ENCODE measurements around the gene FCRL5.
A peak's percentile ranks its signal among the peaks of the same experiment; 100 is the strongest.
"Not testable (repeated sequence)": the region's sequence is repeated elsewhere in the genome, so short reads cannot be mapped to it uniquely, and the experiment has no call there.

FCRL5 gene

GRCh38 chr1:157551694-157552693, at the start of gene FCRL5:
TSS of gene FCRL5 (minus strand) at chr1:157552515. CDS start at chr1:157552362, 153 bp downstream.
- no peak for DNase-seq

DNA sequence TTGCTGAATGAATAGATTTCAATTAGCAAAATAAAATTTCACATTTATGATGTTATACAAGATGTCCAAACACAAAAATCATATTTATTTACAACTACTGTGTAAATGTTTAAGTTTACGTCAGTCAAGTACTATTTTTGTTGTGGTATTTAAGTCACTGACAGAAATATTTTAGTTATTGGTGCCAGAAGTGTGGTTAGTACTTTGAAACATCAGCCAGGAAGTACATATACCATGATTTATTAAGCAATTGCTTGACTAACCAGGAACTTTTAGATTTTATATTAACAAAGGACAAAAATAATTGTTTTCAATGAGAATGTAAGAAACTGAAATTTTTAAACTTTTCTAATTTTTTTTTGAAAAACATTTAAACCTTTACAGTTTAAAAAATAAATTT, 47.9 kb upstream of the FCRL5 start:
- no peak for DNase-seq

DNA sequence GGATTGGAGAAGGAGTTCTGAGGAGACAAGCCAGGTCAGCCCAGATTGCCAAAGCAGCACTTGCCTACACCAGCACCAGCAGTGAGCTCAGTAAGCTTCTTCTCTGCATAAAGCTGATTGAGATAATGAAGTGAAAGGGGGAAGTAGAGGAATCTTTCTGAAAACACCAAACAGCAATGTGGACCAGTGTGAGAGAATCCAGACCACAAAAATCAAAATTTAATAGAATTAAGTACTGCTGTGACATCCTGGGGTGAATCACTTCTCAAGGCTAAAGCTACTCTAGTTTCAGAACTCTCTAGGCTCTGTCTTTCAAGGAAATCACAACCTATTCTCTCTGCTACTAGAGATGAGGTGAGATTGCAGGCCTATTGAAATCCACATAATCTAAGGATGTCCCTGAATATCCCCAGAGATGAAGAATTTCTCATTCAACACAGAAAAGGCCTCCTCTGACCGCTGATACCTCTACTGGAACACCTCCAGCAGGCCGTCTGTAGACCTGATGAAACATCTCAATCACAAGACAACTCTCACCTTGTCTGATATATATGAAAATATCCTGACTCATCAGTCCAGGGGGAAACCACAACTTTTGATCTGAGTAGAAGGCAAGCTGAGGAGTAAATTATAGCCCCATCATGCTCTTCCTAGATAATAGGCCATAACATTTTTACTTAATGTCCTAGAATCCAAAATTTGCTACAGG, 45.8 kb upstream of the FCRL5 start, which contains the start of gene FCRL4:
Gene FCRL4 (minus strand): TSS at position 127 of the 709 bp plus-strand sequence. CDS start 141 bp downstream, outside the sequence.
- DNase-seq: no peak

GRCh38 chr1:157596384-157596783, 44.1 kb upstream of the FCRL5 start:
- DNase-seq: no peak

DNA sequence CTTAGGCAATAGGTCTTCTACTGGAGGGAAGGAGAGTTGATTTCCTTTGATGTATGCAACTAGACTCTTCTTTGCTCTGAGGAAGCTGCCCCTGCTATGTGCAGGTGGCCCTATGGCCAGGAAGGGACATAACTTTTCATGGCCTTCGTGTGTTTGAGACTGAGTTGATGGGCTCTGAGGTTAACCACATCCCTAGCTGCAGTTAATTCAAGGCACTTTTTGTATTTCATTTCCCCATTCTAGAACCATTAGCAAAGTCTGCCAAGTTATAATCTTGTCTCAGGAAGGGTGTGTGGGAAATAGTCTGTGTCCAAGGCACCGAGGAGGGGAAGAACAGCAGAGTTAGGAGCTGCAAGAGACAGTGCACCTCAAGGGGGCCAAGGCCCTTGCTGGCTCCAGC, 43.0 kb upstream of the FCRL5 start:
- no peak for DNase-seq

- no peak for DNase-seq
Measured at GRCh38 chr1:157585984-157586383, 33.7 kb upstream of the FCRL5 start.

GRCh38 chr1:157584503-157584902, 32.2 kb upstream of the FCRL5 start:
- DNase-seq: no peak

GRCh38 chr1:157580828-157581210, 28.5 kb upstream of the FCRL5 start:
- no peak for DNase-seq

GRCh38 chr1:157580179-157580827, 28.0 kb upstream of the FCRL5 start:
- DNase-seq: peak; percentile 15 to 54

DNA sequence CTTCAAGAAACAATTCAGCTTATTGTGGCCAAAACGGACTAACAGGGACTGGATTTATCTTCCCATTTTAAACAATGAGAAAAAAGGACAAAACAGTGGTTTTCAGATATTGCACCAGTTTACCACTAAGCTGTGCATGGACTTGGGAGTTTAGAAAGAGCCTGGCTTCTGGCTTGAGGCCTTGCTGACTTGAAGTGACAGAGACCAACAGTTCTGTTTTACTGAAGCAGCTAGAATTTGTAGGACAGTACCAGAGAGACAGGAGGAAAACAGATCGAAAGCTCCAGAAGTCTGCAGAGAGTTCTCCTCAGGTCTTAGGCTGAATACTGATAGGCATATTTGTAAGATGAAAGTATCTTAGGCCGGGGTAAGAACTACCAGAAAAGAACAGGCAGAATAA, 25.1 kb upstream of the FCRL5 start:
- DNase-seq: no peak

DNA sequence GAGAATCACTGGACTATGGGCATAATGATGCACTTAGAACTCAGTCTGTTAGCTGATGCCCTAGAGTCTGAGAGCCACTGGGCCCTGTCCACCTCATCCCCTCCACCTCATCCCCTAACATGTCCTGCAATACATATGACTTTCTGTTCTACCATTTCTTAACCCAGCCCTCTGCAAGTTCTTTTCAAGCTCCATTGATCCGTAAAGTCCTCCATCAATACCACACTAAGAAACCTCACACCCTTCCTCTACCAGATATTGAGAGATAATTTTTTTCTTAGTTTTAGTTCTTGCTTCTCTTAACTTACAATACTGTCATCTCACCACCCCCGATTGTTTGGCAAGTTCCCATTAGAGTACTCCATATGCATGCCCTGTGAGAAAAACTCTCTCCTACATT, 23.4 kb upstream of the FCRL5 start:
- DNase-seq: no peak

GRCh38 chr1:157574836-157575235, 22.5 kb upstream of the FCRL5 start:
- no peak for DNase-seq

DNA sequence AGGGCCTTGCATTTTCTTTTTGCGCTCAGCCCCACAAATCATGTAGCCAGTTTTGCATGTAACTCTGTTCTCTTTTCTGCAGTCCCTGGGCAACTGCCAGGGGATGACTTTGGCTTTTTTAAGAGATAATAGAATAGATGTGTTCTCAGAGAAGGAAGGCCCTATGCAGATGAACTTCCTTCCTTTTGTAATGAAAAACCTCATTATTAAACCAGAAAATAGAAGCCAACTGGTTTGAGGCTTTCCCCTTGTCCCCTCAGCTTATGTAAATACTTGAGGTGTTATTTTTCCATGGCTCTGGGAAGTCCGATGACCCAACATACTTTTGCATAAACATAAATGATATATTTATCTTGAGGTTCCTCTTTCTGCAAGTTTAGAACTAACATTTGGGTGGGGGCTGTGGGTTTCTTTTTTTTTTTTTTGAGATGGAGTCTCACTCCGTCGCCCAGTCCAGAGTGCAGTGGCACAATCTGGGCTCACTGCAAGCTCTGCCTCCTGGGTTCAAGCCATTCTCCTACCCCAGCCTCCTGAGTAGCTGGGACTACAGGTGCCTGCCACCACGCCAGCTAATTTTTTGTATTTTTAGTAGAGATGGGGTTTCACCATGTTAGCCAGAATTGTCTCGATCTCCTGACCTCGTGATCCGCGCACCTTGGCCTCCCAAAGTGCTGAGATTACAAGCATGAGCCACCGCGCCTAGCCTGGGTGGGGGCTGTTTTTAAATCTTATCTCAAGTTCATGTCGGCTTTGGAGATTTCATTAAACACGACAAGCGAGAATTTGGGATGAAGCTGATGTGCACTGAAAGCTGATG, 14.4 kb upstream of the FCRL5 start:
- DNase-seq: peak in 1 of 2 donors; percentile 12

- DNase-seq: no peak
Measured at GRCh38 chr1:157562515-157562914, 10.2 kb upstream of the FCRL5 start.

GRCh38 chr1:157558119-157558518, 5.8 kb upstream of the FCRL5 start:
- no peak for DNase-seq

GRCh38 chr1:157548081-157548480, 4.2 kb downstream of the FCRL5 start:
- not testable (repeated sequence) for DNase-seq

DNA sequence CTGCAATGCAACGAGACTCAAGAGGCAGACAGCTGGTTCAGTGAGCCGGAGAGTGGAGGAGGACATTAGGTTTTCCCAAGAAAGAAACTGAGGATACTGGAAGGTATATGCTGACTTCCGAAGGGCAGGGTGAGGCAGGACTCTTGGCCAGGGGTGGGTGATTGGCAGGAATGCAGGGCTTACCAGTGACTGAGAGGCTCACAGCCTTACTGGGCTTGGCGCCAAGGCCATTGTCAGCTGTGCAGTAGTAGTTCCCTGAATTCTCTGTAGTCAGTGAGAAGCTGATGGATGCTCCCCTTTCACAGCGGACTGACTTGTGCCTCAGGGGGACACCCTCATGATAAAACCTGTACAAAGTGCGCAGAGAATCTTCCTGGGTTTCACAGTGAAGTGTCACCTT, 9.6 kb downstream of the FCRL5 start:
- DNase-seq: no peak

GRCh38 chr1:157540852-157541251, 11.5 kb downstream of the FCRL5 start:
- DNase-seq: no peak

DNA sequence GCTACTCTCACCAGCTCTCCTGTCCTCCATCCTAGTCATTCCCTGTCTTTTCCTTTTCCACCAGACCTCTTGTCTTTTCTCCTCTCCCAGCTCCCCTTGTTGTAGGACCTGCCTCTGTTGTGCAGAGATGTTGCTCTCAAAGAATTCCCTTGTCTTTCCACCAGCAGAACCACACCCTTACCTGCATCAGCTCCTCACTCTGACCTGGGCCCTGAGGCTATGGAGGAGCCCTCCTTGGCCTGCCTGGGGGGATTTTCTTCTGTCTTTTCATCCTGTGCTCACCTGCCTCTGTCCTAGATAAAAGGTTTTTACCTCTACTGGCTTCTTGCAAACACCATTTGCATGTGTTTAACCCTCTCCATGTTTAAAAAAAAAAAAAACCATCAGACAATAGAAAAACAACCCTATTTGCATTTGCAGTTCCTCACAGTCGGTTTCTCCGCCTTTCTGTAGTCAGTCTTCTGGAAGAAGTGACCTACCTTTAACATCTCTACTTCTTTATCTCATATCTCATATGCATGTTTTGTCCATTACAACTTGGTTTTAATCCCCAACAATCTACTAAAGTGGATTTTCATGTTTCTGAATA, 12.1 kb downstream of the FCRL5 start:
- no peak for DNase-seq

DNA sequence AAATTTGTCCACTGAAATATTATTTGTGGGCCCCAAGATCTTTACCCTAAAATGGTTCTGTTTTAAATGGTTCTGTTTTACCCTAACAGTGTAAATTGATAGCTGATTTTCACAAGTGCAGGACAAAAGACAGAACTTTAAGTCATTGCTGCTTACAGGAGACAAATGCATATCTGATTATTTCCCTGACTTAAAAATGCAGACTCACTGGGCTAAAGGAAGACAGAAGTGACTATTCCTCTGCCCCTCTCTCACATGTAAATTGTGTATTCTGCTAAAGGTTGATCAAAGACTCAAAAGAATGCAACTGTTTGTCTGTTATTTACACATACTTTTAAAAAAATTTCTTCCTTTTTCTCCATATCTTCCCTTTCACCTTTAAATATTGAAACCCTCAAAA, 12.7 kb downstream of the FCRL5 start:
- no peak for DNase-seq

- DNase-seq: no peak
Measured at GRCh38 chr1:157532569-157532968, 19.7 kb downstream of the FCRL5 start.
